CD4-positive, alpha-beta T cell treated with Interleukin-4 for 1 hour (primary cell): ENCODE measurements around the gene RASGRP2.
A peak's percentile ranks its signal among the peaks of the same experiment; 100 is the strongest.
"Not testable (repeated sequence)": the region's sequence is repeated elsewhere in the genome, so short reads cannot be mapped to it uniquely, and the experiment has no call there.

ENCODE experiments used
- DNase-seq, 2 donors: peaks; one replicate each; pipeline ENCODE4 v3.0.0-alpha.2; 2020 to 2022

RASGRP2 gene

GRCh38 chr11:64718084-64718779 lies 25.7 kb downstream of the RASGRP2 start:
- DNase-seq, result no peak

- no peak for DNase-seq
These were observed 26.7 kb downstream of the RASGRP2 start for GRCh38 chr11:64717268-64717578.

GRCh38 chr11:64716473-64717267 lies 27.3 kb downstream of the RASGRP2 start:
- no peak for DNase-seq

GRCh38 chr11:64715756-64716472 lies 28.0 kb downstream of the RASGRP2 start:
- no peak for DNase-seq

GRCh38 chr11:64715110-64715509 lies 28.8 kb downstream of the RASGRP2 start:
- DNase-seq, result no peak

- DNase-seq, result no peak
These were observed 29.3 kb downstream of the RASGRP2 start for GRCh38 chr11:64714666-64715065.

GRCh38 chr11:64713781-64714363 lies 30.1 kb downstream of the RASGRP2 start:
- no peak for DNase-seq

GRCh38 chr11:64713016-64713707 lies 30.8 kb downstream of the RASGRP2 start:
- no peak for DNase-seq

GRCh38 chr11:64712430-64713015 lies 31.4 kb downstream of the RASGRP2 start:
- DNase-seq, result peak in 1 of 2 donors; percentile 26

GRCh38 chr11:64711956-64712362 lies 32.0 kb downstream of the RASGRP2 start:
- DNase-seq, result no peak

GRCh38 chr11:64711138-64711955 lies 32.6 kb downstream of the RASGRP2 start:
- no peak for DNase-seq

GRCh38 chr11:64710418-64711137 lies 33.4 kb downstream of the RASGRP2 start:
- DNase-seq, result no peak

- no peak for DNase-seq
These were observed 38.4 kb downstream of the RASGRP2 start for GRCh38 chr11:64705501-64705900.

- DNase-seq, result no peak
These were observed 40.9 kb downstream of the RASGRP2 start for GRCh38 chr11:64703048-64703447.

GRCh38 chr11:64701956-64702355 lies 42.0 kb downstream of the RASGRP2 start:
- DNase-seq, result not testable (repeated sequence)

- DNase-seq, result no peak
These were observed 45.5 kb downstream of the RASGRP2 start for GRCh38 chr11:64698427-64698826.

GRCh38 chr11:64697663-64698375 lies 46.1 kb downstream of the RASGRP2 start:
- DNase-seq, result no peak

GRCh38 chr11:64696045-64696444 lies 47.9 kb downstream of the RASGRP2 start:
- DNase-seq, result no peak

GRCh38 chr11:64695548-64695947 lies 48.4 kb downstream of the RASGRP2 start:
- no peak for DNase-seq

- peak in 1 of 2 donors; percentile 34 for DNase-seq
These were observed 49.0 kb downstream of the RASGRP2 start for GRCh38 chr11:64694821-64695365.
